NOMO-1 (cell line): ENCODE results near the gene LRSAM1.
A peak's percentile ranks its signal among the peaks of the same experiment; 100 is the strongest.

Experiments
- DNase-seq, 2 experiments: peaks; one replicate each; lab custom pipeline; 2025; ENCODE audit not compliant: unreplicated experiment in 2 of 2; lab: John Stamatoyannopoulos, UW

The LRSAM1 gene

GRCh38 chr9:127424676-127424999, 26.7 kb upstream of the LRSAM1 start:
- DNase-seq = no peak

GRCh38 chr9:127426756-127427155, 24.6 kb upstream of the LRSAM1 start:
- DNase-seq = no peak

GRCh38 chr9:127428348-127428747, 23.0 kb upstream of the LRSAM1 start:
- DNase-seq = no peak

- DNase-seq = no peak
Observed at GRCh38 chr9:127430415-127430814, 20.9 kb upstream of the LRSAM1 start.

GRCh38 chr9:127437497-127438264, 13.6 kb upstream of the LRSAM1 start:
- DNase-seq = no peak

- no peak for DNase-seq
Observed at GRCh38 chr9:127438394-127438793, 12.9 kb upstream of the LRSAM1 start.

- DNase-seq = no peak
Observed at GRCh38 chr9:127444283-127444920, 6.9 kb upstream of the LRSAM1 start.

GRCh38 chr9:127444921-127445850, 6.1 kb upstream of the LRSAM1 start:
- no peak for DNase-seq

GRCh38 chr9:127445851-127446712, 5.2 kb upstream of the LRSAM1 start:
- no peak for DNase-seq

GRCh38 chr9:127446713-127447415, 4.4 kb upstream of the LRSAM1 start:
- no peak for DNase-seq

- DNase-seq = no peak
Observed at GRCh38 chr9:127447416-127448111, 3.7 kb upstream of the LRSAM1 start.

- DNase-seq = no peak
Observed at GRCh38 chr9:127448112-127448805, 3.1 kb upstream of the LRSAM1 start.

GRCh38 chr9:127449332-127449966, 1.9 kb upstream of the LRSAM1 start:
- no peak for DNase-seq

- DNase-seq = no peak
Observed at GRCh38 chr9:127450243-127450760, 1.0 kb upstream of the LRSAM1 start.

GRCh38 chr9:127451608-127451857, 223 bp downstream of the LRSAM1 start:
- DNase-seq = no peak

GRCh38 chr9:127451858-127452656, 747 bp downstream of the LRSAM1 start:
- DNase-seq = peak; percentile 32 to 33

- DNase-seq = no peak
Observed at GRCh38 chr9:127452691-127453090, 1.4 kb downstream of the LRSAM1 start.
